HEK293T (cell line): ENCODE data around the gene LNP1.

ENCODE experiments used
- BHLHE40 ChIP-seq: fragments of 450-650 bp; IDR thresholded peaks from 2 replicates; pipeline ENCODE4 v1.6.1; 2016; ENCODE audit warnings: mild to moderate bottlenecking, moderate library complexity, borderline replicate concordance
- FOXK2 ChIP-seq: fragments of 450-650 bp; IDR thresholded peaks from 2 replicates; pipeline ENCODE4 v1.6.1; 2016; ENCODE audit warnings: mild to moderate bottlenecking
- SP1 ChIP-seq: fragments of 450-650 bp; IDR thresholded peaks from 2 replicates; pipeline ENCODE4 v1.6.1; 2017
- SUZ12 ChIP-seq: fragments of 450-650 bp; IDR thresholded peaks from 2 replicates; pipeline ENCODE4 v1.6.1; 2016; ENCODE audit warnings: mild to moderate bottlenecking
- TARDBP ChIP-seq: fragments of 450-650 bp; IDR thresholded peaks from 2 replicates; pipeline ENCODE4 v1.6.1; 2016
- ZNF384 ChIP-seq: fragments of 450-650 bp; IDR thresholded peaks from 2 replicates; pipeline ENCODE4 v1.6.1; 2016

DNA sequence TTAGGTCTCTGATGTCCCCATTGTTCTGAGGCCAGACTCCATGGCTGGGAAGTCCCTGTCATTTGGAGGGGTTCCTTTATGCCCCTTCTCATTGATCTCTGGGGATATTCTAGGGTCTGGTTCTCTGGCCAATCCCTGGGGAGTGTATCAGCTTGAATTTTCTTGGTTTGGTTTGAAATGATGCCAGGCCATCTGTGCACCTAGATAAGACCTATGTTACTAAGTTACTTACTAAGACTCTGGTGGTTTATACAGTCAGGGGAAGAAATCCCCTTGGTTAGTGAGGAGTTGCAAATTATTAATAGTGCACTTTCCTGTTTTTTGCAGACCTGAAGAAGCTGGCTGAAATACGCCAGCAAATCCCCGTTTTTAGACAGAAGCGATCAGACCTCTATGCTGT lies 46.5 kb upstream of the LNP1 start:
- TF ChIP-seq SUZ12 (no peak), TARDBP (no peak), SP1 (no peak), BHLHE40 (no peak), FOXK2 (no peak), ZNF384 (no peak)
